HG02970 (cell line): ENCODE measurements around the gene DYDC1.
"Not testable (repeated sequence)": the region's sequence is repeated elsewhere in the genome, so short reads cannot be mapped to it uniquely, and the experiment has no call there.

Source experiments
- ATAC-seq: cut with Tn5 transposase; IDR thresholded peaks from one replicate; pipeline ENCODE4 v1.9.1; 2021; ENCODE audit warnings: mild to moderate bottlenecking, moderate library complexity, moderate number of reproducible peaks; ENCODE audit not compliant: unreplicated experiment, low FRiP score

DYDC1 gene

GRCh38 chr10:80356563-80356988, at the start of gene DYDC1, which contains the start of gene DYDC2:
Gene DYDC1 (minus strand): TSS chr10:80356755. CDS start chr10:80352601, 4,154 bp downstream.
Gene DYDC2 (plus strand): TSS chr10:80356781. CDS start chr10:80362444, 5,663 bp downstream.
- no peak for ATAC-seq

- no peak for ATAC-seq
Observed at GRCh38 chr10:80406204-80406603, 49.6 kb upstream of the DYDC1 start.

- no peak for ATAC-seq
Observed at GRCh38 chr10:80405626-80406025, 49.1 kb upstream of the DYDC1 start.

DNA sequence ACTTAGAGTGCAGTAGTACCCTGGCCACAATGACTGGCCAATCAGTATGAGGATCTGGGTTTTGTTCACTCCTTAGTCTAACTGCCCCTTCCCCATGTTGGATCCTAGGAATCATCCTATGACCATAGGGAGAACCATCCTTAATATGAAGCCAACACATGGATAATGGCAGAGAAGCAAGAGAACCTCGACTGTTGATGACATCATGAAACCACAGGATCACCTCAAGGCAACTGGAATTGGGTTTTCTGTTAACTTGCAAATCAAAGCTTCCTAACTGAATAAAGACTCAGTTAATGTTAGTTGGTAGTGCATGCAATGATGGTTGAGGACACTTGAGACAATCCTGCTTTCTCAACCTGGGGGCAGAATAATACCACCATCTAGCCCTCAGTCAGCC, 48.5 kb upstream of the DYDC1 start:
- ATAC-seq, result no peak

GRCh38 chr10:80400136-80400804, 43.7 kb upstream of the DYDC1 start:
- ATAC-seq, result no peak

GRCh38 chr10:80397014-80397413, 40.5 kb upstream of the DYDC1 start:
- ATAC-seq, result no peak

GRCh38 chr10:80394358-80394916, 37.9 kb upstream of the DYDC1 start:
- ATAC-seq, result no peak

DNA sequence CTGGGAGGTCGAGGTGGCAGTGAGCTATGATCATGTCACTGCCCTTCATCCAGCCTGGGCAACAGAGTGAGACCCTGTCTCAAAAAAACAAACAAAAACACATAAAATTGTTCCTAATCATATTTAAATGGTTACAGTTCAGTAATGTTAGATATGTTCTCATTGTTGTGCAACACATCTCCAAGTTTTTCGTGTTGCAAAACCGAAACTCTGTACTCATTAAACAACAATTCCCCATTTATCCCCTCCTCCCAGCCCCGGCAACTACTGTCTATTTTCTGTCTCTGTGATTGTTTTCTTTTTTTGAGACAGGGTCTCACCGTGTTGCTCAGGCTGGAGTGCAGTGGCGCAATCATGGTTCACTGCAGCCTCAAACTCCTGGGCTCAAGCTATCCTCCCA, 35.7 kb upstream of the DYDC1 start:
- no peak for ATAC-seq

DNA sequence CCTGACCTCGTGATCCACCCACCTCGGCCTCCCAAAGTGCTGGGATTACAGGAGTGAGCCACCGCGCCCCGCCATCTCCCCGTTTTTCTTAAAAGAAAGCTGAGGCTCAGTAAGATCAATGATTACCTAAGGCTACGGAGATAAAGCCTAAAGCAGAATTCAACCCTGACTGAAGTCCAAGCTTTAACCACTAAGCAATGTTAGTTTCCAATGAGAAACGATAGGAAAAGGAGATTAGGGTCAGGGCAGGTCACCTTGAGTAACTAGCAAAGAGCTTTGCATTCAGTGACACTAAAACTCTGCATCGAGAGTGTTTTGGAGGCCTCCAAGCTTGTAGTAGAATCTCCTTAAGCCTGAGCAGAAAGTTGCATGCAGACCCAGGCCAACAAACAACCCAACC, 34.2 kb upstream of the DYDC1 start:
- ATAC-seq, result no peak

- ATAC-seq, result no peak
Observed at GRCh38 chr10:80382989-80383388, 26.4 kb upstream of the DYDC1 start.

DNA sequence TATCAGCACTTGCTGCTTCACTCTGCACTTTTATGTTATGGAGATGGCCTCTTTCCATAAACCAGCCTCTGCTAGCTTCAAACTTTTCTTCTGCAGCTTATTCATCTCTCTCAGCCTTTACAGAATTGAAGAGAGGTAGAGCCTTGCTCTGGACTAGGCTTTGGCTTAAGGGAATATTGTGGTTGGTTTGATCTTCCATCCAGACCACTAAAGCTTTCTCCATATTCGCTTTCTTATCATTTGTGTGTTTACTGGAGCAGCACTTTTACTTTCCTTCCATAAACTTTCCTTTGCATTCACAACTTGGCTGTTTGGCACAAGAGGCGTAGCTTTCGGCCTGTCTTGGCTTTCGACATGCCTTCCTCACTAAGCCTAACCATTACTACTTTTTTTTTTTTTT, 23.6 kb upstream of the DYDC1 start:
- no peak for ATAC-seq

GRCh38 chr10:80379701-80380100, 23.1 kb upstream of the DYDC1 start:
- ATAC-seq, result no peak

- no peak for ATAC-seq
Observed at GRCh38 chr10:80373502-80373901, 16.9 kb upstream of the DYDC1 start.

- ATAC-seq, result no peak
Observed at GRCh38 chr10:80372675-80373074, 16.1 kb upstream of the DYDC1 start.

DNA sequence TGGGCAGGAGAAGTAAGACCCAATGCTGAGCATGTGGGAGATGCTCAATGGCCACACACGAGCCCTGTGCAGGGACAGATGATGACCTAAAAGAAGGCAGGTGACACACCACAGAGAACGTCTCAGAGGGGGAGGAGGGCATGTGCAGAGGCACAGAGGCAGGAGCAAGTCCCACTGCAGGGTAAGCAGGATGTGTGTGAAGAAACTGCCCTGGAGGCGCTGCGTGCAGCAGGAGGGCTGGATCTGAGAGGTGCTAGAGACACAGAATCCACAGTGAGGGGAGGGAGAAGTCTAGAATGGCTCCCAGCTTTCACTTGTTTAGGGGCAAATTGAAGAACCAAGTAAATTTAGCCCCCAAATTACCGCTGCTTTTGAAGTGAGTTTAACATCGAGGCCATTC, 14.9 kb upstream of the DYDC1 start:
- ATAC-seq, result no peak

GRCh38 chr10:80365510-80365909, 9.0 kb upstream of the DYDC1 start:
- ATAC-seq, result no peak

DNA sequence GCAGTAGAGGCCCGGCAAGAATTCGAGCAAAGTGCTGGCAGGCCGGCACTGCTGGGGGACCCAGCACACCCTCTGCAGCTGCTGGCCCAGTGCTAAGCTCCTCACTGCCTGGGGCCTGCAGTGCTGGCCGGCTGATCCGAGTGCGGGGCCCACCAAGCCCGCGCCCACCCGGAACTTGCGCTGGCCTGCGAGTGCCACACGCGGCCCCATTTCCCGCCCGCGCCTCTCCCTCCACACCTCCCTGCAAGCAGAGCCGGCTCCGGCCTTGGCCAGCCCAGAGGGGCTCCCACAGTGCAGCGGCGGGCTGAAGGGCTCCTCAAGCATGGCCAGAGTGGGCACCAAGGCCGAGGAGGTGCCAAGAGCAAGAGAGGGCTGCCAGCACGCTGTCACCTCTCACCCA, 3.1 kb upstream of the DYDC1 start:
- no peak for ATAC-seq

DNA sequence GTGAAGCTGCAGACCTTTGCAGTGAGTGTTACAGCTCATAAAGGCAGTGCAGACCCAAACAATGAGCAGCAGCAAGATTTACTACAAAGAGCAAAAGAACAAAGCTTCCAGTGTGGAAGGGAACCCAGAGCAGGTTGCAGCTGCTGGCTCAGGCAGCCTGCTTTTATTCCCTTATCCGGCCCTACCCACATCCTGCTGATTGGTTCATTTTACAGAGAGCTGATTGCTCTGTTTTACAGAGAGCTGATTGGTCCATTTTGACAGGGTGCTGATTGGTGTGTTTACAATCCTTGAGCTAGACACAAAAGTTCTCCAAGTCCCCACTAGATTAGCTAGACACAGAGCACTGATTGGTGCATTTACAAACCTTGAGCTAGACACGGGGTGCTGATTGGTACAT, 2.4 kb upstream of the DYDC1 start:
- not testable (repeated sequence) for ATAC-seq

DNA sequence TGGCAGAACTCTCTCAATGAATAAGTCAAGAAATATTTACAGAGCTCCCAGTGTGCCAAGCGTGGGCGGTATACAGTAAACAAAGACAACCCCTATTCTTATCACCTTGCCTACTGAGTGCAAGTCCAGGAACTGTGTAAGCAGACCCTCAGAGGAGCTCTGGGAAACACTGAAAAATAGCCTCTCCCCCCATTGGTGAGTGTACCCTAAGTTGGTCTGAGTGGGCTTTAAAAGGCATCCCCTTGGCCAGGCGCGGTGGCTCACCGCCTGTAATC, 1.2 kb upstream of the DYDC1 start:
- ATAC-seq, result no peak

- ATAC-seq, result no peak
Observed at GRCh38 chr10:80356989-80357850, 665 bp upstream of the DYDC1 start.

DNA sequence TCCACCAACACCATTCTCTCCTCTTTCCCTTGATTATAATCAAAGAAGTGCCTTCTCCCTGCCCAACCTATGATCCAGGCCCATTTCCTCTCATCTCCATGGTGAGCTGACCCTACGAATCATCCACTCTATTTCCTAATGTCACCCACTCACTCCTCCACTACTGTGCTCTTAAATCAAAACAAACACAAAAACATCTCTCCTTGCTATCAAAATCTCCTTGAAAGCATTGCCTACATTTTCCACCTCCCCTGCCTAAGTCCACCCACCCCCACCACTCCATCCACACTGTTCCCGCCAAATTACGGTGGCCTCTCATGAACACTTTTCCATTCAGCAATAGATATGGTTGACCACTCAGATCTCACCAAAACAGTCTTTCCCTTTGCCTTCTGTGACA, 5.3 kb downstream of the DYDC1 start:
- no peak for ATAC-seq

- no peak for ATAC-seq
Observed at GRCh38 chr10:80350251-80350650, 6.3 kb downstream of the DYDC1 start.
